Measurements from ENCODE around the gene IRF2.

DNA sequence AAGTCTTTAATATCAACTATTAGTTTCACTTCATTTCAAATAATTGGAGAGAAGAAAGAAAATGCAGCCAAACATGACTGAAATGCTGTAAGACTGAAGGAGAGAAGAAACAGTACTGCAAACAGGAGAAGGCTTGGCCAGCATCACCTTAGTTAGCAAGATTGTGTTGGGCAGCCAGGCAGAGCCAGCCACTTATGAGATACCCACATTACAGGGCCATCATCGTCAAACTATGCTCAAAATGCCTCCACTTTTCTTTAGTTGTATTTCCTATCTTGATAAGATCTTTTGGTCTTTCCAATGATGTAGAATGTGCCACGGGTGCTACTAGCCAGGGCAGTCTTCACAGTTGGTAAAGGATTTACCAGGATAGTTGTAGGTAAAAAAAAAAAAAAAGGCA lies 10.9 kb upstream of the IRF2 start:
- TF ChIP-seq, protein P1, sequence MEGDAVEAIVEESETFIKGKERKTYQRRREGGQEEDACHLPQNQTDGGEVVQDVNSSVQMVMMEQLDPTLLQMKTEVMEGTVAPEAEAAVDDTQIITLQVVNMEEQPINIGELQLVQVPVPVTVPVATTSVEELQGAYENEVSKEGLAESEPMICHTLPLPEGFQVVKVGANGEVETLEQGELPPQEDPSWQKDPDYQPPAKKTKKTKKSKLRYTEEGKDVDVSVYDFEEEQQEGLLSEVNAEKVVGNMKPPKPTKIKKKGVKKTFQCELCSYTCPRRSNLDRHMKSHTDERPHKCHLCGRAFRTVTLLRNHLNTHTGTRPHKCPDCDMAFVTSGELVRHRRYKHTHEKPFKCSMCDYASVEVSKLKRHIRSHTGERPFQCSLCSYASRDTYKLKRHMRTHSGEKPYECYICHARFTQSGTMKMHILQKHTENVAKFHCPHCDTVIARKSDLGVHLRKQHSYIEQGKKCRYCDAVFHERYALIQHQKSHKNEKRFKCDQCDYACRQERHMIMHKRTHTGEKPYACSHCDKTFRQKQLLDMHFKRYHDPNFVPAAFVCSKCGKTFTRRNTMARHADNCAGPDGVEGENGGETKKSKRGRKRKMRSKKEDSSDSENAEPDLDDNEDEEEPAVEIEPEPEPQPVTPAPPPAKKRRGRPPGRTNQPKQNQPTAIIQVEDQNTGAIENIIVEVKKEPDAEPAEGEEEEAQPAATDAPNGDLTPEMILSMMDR (IDR thresholded peaks at IDR 0.05; ENCODE audit: borderline replicate concordance, extremely low read depth, low read length, poor library complexity, severe bottlenecking) = no peak
- no peak for TF ChIP-seq EZH2 (IDR thresholded peaks at IDR 0.05; ENCODE audit: borderline replicate concordance, low read depth, low read length, severe bottlenecking)

Data from DND-41 (cell line).